ENCODE measurements around the gene HERC3.

HERC3 gene

GRCh38 chr4:88591787-88592599 lies at the start of gene HERC3:
Gene HERC3, plus strand, starts transcription at chr4:88592480. Its CDS starts 13,344 bp downstream, at chr4:88605824.
- peak; percentile 91 for DNase-seq

DNA sequence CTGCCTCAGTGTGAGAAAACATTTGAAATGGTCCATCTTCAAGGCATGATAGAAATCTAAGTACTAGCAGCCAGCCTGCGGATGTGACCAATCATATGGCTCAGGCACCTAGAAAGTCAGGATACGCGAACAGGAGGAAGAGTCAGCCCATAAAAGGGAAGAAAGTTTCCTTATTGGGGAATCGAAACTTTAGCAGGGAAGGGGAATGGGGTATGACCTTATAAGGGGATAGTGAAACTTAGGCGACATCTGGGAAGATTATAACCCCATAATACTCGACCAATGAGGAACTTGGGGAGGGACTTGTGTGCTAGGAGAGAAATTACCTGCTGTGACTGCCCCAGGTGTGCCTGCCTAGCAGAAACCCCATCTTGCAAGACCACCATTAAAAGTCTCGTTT lies 42.5 kb upstream of the HERC3 start:
- DNase-seq, result no peak

- no peak for DNase-seq
Measured at GRCh38 chr4:88567591-88567990, 24.7 kb upstream of the HERC3 start.

DNA sequence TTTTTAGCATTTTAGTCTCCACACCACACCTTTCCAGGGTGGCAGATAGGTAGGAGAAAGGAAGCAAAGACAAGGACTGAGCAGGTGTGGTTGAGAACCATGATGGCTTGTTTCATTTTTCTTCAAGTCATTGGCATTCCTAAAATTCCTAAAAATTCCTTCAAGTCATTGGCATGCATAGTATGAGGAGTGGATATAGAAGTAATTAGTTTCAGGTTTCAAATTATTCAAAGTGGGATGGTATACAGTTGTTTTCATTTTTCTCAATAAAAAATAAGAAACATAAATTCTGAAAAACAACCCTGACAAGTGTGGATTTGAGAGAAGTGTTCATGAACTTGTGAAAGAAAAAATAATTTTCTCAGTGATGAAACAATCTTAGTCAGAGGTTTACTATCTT lies 22.3 kb upstream of the HERC3 start:
- no peak for DNase-seq

- DNase-seq, result no peak
Measured at GRCh38 chr4:88573276-88573980, 18.9 kb upstream of the HERC3 start.

- no peak for DNase-seq
Measured at GRCh38 chr4:88573995-88574394, 18.3 kb upstream of the HERC3 start.

- no peak for DNase-seq
Measured at GRCh38 chr4:88575186-88575585, 17.1 kb upstream of the HERC3 start.

DNA sequence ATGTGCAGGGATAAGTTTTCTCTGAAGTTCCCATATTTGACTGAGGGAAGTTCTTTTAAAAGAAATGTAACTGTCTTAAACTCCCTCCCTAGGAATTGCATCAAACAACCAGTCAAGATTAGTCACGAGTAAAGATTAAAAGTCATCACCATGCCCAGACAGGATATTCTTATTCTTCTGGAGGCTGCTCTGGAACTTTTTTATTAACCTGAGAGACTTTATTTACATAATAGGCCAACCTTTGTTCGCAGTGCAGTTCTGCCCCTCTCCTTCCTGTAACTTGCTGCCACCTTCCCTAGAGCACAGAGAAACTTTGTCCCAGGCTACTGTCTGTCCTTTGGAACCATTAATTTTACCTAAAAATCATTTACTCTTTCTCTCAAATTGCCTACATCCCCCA lies 9.8 kb upstream of the HERC3 start:
- no peak for DNase-seq

GRCh38 chr4:88583631-88584470 lies 8.4 kb upstream of the HERC3 start:
- no peak for DNase-seq

DNA sequence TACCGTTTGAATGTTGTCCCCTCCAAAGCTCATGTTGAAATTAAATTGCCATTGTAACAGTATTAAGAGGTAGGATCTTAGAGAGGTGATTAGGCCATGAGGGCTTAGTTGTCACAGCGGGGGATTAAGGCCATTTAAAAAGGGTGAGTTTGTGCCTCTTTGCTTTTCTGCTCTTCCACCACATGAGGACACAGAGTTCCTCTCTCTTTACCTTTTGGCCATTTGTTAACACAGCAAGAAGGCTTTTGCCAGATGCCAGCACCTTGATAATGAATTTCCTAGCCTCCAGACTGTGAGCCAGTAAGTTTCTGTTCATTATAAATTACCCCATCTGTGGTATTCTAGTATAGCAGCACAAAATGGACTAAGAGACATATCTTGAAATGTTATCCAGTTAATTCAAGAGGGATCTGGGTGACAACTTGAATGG lies 7.8 kb upstream of the HERC3 start:
- no peak for DNase-seq

GRCh38 chr4:88585917-88586316 lies 6.4 kb upstream of the HERC3 start:
- DNase-seq, result no peak

DNA sequence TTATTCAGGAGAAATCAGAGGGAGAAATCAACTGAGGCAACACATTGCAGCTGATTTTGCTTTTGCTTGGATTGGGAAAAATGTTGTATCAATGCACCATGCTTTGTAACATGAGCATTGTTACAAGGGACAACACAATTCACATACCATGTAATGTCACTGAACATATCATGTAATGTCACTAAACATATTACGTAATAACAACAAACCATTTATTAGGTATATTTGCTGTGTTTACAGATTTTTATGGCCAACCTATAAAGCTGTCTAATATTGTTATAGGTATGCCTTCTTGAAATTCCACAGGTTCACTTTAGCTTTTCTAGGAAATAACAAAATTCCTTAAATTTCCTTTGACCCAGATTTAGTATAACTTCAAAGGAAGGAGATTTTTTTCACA lies 5.0 kb upstream of the HERC3 start:
- no peak for DNase-seq

DNA sequence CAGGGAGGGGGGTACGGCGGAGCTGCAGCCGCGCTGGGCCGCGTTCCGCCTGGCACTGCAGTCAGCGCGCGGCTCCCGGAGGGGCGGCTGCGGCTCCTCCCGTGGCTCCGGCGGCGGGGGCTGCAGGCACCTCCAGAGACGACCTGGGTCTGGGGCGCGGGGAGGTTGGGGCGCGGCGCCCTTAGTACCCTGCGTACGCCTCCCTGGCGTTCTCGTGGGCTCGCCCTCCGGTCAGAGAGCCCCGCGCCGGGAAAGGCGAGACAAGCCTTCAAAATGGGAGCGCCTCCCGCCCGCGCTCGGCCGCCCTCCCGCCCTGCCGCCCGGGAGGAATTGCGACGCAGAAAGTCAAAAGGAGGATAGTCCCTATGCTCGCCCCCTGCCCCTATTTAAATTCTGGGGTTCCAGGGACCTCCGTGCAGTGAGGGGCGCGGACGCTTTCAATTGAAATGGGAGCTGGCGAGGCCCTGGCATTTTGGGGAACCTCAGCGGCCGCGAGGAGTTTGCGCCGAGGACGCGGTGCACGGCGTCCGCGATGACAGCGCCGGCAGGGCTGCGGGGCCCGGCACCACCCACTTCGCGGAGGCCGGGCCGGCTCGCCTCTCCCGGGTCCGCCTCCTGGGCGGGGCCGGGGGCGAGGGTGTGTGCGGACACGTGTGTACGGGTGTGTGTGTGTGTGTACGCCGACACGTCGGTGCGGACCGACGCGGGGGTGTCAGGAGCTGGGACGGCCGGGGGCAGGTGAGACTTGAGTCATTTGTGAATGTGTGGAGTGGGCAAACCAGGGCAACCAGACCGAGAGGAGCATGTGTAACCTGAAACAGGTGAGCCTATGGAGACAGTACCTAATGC lies 544 bp downstream of the HERC3 start:
- DNase-seq, result peak; percentile 83

DNA sequence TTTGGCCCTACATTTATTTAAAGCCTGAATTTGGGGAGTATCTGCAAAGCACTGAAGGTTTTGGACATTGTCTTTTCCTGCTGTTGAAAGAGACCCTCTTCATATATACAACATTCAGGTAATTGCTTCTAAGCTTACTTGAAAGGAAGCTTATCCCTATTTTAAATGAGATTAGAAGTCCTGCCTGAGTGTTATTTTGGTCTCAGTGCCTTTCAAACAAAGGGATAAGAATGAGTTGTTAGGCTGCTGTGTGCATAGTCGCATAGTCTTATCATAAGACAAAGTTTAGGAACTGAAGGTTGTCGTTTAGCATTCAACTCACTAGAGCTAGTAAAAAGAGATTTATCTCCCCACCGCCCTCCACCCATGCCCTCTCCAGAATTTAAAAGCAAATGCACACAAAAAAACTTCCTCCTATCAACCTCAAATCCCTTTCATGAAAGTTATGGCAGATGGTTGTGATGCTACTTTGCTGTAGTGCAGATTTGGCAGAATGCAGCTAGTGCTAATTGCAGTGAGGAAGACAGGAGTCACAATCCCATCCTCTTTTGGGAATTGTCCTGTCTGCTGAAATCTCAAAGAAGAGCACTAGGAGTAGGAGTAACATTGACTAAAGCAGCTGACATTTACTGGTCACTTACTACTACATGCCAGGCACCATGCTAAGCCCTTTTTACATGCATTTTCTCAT lies 5.8 kb downstream of the HERC3 start:
- DNase-seq, result no peak

GRCh38 chr4:88599298-88599697 lies 7.0 kb downstream of the HERC3 start:
- no peak for DNase-seq

DNA sequence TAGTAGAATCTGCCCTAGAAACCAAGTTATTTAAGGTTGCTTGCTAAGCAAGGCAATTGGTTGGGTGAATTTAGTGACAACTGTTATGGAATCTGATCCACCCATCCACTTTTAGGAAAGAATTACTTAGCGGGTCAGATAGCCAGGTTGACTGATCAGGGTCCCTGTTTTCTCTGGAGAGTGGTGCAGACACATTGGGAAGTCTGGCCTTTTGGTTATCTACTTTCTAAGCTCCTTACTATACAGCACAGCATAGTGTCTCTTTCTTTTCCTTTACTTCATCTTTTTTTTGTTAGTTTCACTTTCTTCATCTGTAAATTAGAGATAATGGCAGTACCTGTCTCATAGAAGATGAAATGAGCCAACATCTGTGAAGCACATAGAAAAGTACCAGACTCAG lies 7.4 kb downstream of the HERC3 start:
- no peak for DNase-seq

GRCh38 chr4:88600176-88600838 lies 8.0 kb downstream of the HERC3 start:
- peak; percentile 34 for DNase-seq

DNA sequence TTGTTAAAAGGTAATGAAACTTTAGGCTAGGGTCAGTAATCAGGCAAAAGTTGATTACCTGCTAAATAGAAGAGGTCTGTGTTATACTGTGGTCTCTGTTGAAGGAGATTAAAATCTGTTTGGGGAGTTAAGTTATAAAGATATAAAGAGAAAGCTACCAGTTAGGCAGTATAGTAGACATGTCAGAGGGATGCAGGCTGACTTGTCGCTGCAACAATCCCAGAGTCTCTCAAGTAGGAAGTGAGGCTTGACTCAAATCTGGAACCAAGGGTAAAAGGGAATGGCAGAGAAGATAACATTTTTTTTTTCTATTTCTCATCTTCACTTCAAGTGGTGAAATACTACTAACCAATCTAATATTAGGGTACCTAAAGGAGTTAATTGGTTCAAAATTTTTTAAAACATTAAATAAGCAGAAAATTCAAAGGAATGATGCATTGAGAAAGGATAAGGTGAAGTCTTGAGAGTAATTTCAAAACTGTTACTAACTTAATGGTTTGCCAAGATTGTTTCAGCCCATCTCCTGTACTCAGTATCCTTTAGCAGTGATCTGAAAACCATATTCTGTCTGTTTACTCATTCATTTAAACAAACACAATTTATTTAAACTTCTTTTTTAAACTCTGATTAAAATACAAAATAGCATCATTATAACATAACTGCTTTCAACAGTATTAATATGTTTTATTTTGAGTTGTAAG lies 12.8 kb downstream of the HERC3 start:
- no peak for DNase-seq

GRCh38 chr4:88605736-88606135 lies 13.5 kb downstream of the HERC3 start:
- DNase-seq, result peak; percentile 39

DNA sequence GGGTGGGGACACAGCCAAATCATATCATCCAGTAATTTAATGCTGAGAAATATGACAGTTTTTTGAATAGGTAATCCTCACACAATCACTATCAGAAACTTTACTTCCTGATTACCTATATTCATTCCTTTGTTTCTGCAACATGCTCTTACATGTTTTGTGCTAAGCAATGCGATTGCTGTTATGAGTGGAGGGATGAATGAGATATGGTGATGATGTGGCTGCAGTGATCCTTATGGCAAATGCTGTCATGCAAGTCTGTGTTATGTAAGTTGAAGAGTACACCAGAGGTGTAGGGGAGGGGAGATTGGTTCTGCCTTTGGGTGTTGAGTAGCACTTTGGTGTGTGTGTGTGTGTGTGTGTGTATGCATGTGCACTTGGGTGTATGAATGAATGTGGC lies 14.6 kb downstream of the HERC3 start:
- DNase-seq, result no peak

GRCh38 chr4:88609387-88609786 lies 17.1 kb downstream of the HERC3 start:
- DNase-seq, result no peak

Measured in CD4-positive, alpha-beta T cell treated with Interleukin-12 subunit alpha and Interleukin-12 subunit beta, for 1 hour (primary cell).